IPS-NIHi11 (cell line): ENCODE measurements around the gene PCCA.
"Not testable (repeated sequence)": the region's sequence is repeated elsewhere in the genome, so short reads cannot be mapped to it uniquely, and the experiment has no call there.

Source experiments
- DNase-seq: peaks from one replicate; pipeline ENCODE4 v3.0.0; 2012; ENCODE audit warnings: mixed read lengths, low spot score

PCCA gene

DNA sequence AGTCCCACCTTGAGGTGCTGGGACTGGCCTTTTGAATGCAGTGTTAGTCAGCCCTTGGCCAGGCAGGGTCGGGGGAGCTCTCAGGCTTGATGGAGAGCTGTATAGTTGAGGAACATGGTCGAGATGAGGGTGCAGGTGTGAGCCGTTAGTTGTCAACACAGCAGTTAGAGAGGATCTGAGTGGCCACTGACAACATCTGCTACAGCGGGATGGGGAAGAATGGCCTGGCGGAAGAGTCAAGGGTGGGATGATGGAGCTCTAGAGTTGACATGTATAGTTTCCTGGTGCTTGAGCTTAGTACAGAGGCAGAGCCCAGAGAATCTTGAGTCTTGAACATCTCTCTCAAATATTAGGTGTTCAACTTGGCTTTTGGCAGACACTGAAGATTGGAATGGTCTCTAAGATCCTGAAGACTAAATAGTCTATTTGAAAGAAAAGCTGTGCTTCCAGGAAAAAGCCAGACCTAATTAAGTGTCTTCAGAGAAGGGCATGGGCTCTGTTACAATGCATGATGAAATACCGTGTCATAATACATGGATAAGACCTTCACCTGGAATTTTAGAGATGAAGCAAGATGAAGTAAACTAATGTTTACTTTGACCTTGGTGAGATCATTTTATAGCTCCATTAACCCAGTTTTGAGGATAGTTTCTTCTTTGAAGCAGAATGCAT lies 9.7 kb downstream of the PCCA start:
- DNase-seq, result no peak

DNA sequence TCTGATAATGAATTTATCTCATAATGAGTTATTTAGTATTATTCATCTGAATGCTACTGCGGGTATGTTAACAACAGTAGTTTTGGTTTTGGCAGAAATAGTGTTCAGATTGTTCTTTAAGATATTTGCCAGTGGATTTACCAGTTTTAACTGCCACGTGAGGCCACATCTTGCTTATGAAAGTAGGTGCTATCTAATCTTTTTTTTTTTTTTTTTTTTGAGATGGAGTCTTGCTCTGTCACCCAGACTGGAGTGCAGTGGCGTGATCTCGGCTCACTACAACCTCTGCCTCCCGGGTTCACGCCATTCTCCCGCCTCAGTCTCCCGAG lies 10.2 kb downstream of the PCCA start:
- DNase-seq, result not testable (repeated sequence)

- no peak for DNase-seq
These were observed 11.4 kb downstream of the PCCA start for GRCh38 chr13:100100115-100100879.

DNA sequence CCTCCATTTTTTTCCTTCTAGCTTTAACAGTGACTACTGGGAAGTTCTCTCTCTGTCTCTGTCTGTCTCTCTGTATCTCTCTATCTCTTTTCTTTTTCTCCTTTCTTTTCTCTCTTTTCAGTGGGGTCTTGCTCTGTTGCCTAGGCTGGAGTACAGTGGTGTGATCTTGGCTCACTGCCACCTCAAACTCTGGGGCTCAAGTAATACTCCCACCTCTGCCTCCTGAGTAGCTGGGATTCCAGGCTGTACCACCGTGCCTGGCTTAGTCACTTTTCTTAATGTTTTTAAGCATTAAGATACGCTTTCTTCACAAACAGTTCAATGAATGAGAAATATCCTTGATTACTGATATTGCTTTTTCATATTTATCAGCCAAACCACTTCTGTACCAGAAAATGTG lies 13.1 kb downstream of the PCCA start:
- DNase-seq, result no peak

GRCh38 chr13:100106005-100106404 lies 17.1 kb downstream of the PCCA start:
- no peak for DNase-seq

DNA sequence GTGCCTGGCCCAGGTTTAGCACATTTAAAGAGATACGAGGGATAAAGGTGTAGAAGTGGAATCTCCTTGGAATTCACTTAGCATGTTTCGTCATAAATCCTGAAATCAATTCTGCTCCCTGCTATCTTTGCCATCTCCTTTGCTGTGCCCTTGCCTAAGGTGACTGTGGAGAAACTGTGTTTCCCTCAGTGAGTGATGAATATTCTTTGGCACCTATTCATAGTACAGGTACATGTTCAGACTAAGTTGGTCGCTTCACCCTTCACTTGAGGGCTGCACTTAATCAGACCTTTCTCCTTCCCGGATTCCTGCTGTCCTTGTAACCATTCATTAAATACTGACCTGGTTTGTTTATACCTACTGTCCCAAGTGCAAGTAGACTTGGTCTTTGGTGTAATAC lies 17.8 kb downstream of the PCCA start:
- DNase-seq, result no peak

DNA sequence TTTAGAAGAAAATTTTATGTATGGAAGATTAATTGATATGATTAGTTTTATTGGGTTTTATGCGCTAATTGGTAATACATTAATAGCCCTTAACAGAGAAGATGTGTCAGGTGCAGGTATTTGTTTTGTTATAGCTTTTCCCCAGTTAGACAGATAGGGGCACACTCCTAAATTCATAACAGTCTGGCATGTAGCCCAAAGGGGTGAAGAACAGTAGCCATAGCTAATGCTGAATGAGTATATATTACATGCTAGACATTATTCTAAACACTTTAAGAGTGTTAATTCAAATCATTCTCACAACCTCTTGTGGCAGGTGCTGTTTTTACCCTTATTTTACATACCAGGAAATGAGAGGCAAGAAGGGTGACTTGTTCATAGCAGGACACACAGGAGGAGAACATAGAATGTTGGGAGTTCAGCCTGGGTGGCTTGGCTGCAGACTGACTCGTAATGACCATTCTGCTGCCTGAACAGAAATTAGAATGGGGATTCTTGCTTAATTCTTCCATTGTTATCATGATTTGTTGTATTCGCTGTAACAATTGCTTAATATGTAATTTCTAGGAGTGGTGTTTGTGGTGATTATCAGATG lies 20.1 kb downstream of the PCCA start:
- no peak for DNase-seq

DNA sequence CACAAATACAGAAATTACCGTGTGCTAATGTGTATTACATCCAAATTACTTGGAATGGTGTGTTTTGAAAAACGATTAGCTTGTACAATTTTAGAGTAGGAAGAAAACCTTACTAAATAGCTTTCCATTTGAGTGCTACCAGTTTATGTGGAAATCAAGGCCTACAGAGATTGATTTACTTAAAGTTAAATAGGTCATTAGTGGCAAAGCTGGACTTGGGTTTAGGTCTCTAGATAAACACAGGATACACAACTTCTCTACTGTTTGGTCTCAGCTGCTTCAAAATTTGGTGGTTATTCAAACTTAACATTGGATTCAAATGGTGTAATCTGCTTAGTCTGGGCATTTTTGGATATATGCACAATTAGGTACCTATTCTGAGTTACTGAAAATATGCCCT lies 21.4 kb downstream of the PCCA start:
- DNase-seq, result no peak

DNA sequence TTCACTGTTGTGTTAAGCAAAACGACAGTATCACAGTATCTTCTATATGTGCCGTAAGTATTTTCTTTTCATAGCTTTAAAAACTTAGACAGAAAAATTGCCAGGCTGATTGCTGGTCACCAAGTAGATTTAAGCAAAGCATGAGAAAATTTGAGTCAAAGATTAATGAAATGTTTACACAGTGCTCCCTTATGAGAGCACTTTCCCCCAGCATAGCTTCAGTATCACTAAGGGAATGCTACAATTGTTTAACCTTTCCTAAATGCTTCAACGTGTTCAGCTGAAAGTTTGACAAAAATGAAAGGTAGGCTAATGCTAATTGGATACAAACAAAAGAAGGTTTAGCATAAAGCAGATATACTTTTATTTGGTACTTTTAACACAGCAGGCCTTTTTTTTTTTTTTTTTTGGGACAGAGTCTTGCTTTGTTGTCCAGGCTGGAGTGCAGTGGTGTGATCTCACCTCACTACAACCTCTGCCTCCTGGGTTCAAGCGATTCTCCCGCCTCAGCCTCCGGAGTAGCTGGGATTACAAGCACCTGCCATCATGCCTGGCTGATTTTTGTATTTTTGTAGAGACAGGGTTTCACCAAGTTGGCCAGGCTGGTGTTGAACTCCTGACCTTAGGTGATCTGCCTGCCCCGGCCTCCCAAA lies 23.4 kb downstream of the PCCA start:
- DNase-seq, result no peak

DNA sequence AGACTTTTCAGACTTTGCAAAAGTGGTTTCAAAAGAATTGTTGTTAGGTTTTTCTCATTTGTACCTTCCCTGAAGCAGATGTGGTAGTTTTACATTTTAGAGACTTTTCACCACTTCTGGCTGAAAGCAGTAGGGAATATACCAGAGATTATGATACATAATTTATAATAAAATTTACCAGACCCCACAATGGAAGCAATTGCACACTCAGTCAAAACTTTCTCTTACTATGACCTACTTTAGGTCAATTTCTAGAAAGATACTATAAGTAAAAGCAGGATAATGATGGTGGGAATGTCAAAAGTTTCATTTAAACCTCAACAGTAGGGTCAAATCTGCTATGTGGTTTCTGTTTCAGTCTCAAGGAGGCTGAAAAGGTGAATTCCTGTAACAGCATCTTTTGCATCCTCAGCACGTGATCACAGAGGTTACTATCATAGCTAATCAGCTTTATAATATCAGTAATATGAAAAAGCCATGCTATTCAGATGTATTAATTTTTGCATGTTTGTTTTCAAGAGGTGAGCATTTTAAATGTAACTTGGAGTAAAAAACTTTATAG lies 26.9 kb downstream of the PCCA start:
- no peak for DNase-seq

GRCh38 chr13:100124265-100124664 lies 35.4 kb downstream of the PCCA start:
- no peak for DNase-seq

- DNase-seq, result no peak
These were observed 37.1 kb downstream of the PCCA start for GRCh38 chr13:100125946-100126345.

DNA sequence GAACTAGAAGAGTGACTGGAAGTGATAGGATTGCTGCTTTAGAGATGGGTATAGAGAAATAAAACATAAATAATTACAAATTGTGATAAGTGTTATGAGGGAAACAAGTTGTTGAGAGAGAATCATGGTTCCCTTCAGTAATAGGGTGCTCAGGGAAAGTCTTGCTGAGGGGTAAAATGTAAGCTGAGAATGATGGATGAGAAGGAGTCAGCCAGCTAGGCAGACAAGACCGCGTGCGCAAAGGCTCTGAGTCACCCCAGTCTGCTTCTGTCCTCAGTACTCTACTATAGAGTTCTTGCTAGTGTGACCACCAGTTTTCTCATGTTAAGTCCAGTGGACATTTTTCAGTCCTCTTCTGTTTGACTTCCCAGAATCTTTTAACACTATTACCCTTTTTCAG lies 39.5 kb downstream of the PCCA start:
- DNase-seq, result no peak

DNA sequence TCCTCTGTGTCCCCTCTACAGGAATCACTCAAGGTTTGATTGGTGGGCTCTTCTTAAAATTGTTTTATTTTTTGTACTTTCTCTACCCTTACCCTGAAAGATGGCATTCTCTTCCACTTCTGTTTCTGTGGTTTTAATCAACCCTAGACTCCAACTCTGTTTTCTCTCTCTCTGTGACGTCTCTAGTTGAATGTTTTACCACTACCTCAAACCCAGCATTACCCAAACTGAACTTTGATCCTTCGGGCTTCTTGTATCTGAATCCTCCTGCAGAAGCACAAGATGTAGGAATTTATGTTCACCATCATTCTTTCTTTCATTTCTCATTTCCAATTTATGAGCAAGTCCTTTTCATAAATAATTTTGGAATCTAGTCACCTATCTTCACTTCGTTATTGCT lies 39.9 kb downstream of the PCCA start:
- DNase-seq, result no peak

DNA sequence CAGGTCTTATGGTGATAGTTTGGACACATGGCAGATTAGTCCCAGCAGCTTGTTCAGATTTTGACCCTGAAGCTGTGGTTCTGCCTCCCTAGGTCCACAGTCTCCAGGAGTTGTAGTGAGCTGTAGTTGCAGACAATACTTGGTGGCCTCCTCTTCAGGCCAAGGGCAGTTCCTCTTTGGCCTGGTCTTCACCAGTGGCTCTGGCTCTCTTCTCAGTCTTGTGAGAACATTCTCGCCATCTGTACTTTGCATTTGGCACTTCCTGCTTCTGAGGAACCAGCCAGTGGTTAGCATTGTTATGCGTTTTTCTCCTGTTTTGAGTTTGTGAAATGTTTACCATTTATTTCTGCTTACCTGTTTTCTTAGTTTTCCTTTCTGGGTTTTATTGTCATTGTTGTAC lies 40.7 kb downstream of the PCCA start:
- peak; percentile 16 for DNase-seq

- DNase-seq, result peak; percentile 29
These were observed 41.2 kb downstream of the PCCA start for GRCh38 chr13:100130092-100130491.

- DNase-seq, result no peak
These were observed 42.1 kb downstream of the PCCA start for GRCh38 chr13:100130930-100131511.

DNA sequence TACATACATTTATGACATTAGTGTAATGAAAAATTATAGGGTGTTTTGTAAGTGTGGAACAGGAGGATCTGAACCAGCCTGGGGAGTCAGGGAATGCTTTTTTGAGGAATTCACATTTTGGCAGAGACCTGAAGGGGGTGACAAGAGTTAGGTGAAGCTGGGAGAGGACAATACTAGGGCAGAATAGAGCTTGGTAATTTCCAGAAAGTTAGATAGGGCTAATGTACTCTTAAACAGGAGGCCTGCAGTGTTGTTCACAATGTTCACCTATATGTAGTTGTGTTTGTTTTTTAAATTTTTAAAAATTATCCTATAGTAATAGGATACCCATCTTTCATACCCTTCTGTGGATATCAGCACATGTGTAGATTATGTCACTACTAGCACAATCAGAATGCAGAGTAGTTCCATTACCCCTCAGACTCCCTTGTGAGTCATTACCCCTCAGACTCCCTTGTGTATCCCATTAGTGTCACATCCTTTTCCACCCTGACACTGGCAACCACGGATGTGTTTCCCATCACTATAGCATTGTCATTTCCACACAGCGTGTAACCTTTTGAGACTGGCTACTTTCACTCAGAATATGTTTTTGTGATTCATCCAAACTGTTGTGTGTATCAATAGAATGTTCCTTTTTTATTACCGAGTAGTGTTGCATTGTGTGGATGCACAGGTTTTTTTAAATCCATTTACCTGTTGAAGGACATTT lies 43.1 kb downstream of the PCCA start:
- DNase-seq, result peak; percentile 15

DNA sequence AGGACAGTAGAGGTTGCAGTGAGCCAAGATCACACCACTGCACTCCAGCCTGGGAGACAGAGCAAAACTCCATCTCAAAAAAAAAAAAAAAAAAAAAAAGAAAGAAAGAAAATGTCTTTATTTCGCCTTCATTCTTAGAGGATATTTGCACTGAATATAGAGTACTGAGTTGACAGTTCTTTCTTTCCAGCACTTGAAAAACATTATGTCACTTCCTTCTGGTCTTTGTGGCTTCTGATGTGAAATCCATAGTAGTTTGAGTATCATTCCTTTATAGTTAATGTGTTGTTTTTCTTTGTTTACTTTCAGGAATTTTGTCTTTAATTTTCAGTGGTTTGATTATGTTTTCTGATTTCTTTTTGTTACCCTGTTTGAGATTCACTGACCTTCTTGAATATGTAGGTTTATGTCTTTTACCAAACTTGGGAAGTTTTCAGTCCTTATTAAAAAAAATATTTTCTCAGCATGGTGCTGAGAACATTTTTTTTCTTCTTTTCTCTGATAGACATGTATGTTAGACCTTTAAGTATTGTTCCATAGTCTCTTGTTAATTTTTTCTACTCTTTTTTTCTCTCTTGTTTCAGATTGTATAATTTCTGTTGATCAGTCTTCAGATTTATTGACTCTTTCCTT lies 50.1 kb downstream of the PCCA start:
- DNase-seq, result no peak

GRCh38 chr13:100139817-100140216 lies 50.9 kb downstream of the PCCA start:
- DNase-seq, result no peak

GRCh38 chr13:100140441-100140840 lies 51.5 kb downstream of the PCCA start:
- DNase-seq, result no peak
